ENCODE results near the gene PSPN. TPM values are rescaled to one million over a fixed set of nuclear protein-coding genes. Genes with fewer than 3 reads are reported as not detected.
A peak's percentile ranks its signal among the peaks of the same experiment; 100 is the strongest.

PSPN gene
- total RNA-seq, 1 donor from 2014 or later, result 4.6 TPM

GRCh38 chr19:6421075-6422014, 45.6 kb upstream of the PSPN start:
- H3K4me1 Mint-ChIP-seq (ENCODE audit: unreplicated experiment), result peaks cover 15% of the 10 kb centered on the region
- DNase-seq (ENCODE audit: low spot score), result no peak
- H3K27ac Mint-ChIP-seq (ENCODE audit: unreplicated experiment), result no peak overlapping the region
- H3K27me3 Mint-ChIP-seq (ENCODE audit: unreplicated experiment), result peaks cover 20% of the 10 kb centered on the region
- peak overlapping the region; percentile 69 for H3K4me3 Mint-ChIP-seq (ENCODE audit: unreplicated experiment)
- H3K9me3 Mint-ChIP-seq (ENCODE audit: unreplicated experiment), result peaks cover 6% of the 10 kb centered on the region
- peaks cover 31% of the 10 kb centered on the region for H3K36me3 Mint-ChIP-seq (ENCODE audit: low read depth, unreplicated experiment)
- TF ChIP-seq, protein P1, sequence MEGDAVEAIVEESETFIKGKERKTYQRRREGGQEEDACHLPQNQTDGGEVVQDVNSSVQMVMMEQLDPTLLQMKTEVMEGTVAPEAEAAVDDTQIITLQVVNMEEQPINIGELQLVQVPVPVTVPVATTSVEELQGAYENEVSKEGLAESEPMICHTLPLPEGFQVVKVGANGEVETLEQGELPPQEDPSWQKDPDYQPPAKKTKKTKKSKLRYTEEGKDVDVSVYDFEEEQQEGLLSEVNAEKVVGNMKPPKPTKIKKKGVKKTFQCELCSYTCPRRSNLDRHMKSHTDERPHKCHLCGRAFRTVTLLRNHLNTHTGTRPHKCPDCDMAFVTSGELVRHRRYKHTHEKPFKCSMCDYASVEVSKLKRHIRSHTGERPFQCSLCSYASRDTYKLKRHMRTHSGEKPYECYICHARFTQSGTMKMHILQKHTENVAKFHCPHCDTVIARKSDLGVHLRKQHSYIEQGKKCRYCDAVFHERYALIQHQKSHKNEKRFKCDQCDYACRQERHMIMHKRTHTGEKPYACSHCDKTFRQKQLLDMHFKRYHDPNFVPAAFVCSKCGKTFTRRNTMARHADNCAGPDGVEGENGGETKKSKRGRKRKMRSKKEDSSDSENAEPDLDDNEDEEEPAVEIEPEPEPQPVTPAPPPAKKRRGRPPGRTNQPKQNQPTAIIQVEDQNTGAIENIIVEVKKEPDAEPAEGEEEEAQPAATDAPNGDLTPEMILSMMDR (IDR thresholded peaks at IDR 0.05; ENCODE audit: unreplicated experiment), result no peak

DNA sequence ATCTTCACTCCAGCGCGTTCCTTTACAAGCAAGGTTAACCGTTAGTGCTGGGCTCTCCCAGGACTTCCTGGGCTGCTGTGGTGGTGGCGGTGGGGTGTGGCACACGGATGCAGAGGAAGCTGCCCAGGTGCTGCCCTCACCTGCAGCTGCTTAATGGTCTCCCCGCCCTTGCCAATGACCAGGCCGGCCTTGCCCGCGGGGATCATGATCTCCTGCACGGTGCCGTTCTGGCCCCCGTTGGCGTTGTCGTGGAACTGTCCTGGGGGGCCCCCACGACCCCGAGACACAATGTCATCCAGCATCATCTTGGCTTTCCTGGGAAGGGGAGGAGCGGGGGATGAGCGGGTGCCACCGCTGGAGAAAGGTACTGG, 42.8 kb upstream of the PSPN start:
- peaks cover 31% of the 10 kb centered on the region for H3K36me3 Mint-ChIP-seq (ENCODE audit: low read depth, unreplicated experiment)
- DNase-seq (ENCODE audit: low spot score), result no peak
- H3K27ac Mint-ChIP-seq (ENCODE audit: unreplicated experiment), result no peak overlapping the region
- no peak overlapping the region for H3K4me3 Mint-ChIP-seq (ENCODE audit: unreplicated experiment)
- H3K27me3 Mint-ChIP-seq (ENCODE audit: unreplicated experiment), result peaks cover 13% of the 10 kb centered on the region
- H3K4me1 Mint-ChIP-seq (ENCODE audit: unreplicated experiment), result peaks cover 15% of the 10 kb centered on the region
- no peaks in the 10 kb centered on the region for H3K9me3 Mint-ChIP-seq (ENCODE audit: unreplicated experiment)
- TF ChIP-seq, protein P1 (IDR thresholded peaks at IDR 0.05; ENCODE audit: unreplicated experiment), result no peak

GRCh38 chr19:6417713-6418561, 42.2 kb upstream of the PSPN start:
- Mint-ChIP-seq H3K9me3 (ENCODE audit: unreplicated experiment) (no peaks in the 10 kb centered on the region), H3K4me3 (ENCODE audit: unreplicated experiment) (no peak overlapping the region), H3K27me3 (ENCODE audit: unreplicated experiment) (peaks cover 7% of the 10 kb centered on the region), H3K27ac (ENCODE audit: unreplicated experiment) (no peak overlapping the region), H3K4me1 (ENCODE audit: unreplicated experiment) (peaks cover 10% of the 10 kb centered on the region), H3K36me3 (ENCODE audit: low read depth, unreplicated experiment) (peaks cover 26% of the 10 kb centered on the region)
- DNase-seq (ENCODE audit: low spot score), result peak; percentile 34
- TF ChIP-seq, protein P1 (IDR thresholded peaks at IDR 0.05; ENCODE audit: unreplicated experiment), result no peak

- DNase-seq (ENCODE audit: low spot score), result no peak
- H3K9me3 Mint-ChIP-seq (ENCODE audit: unreplicated experiment), result no peaks in the 10 kb centered on the region
Measured at GRCh38 chr19:6416658-6417405, 41.1 kb upstream of the PSPN start.

More at GRCh38 chr19:6416658-6417405, 41.1 kb upstream of the PSPN start:
- Mint-ChIP-seq H3K4me1 (ENCODE audit: unreplicated experiment) (peaks cover under 1% of the 10 kb centered on the region), H3K27ac (ENCODE audit: unreplicated experiment) (no peak overlapping the region), H3K27me3 (ENCODE audit: unreplicated experiment) (peaks cover 5% of the 10 kb centered on the region), H3K36me3 (ENCODE audit: low read depth, unreplicated experiment) (peaks cover 19% of the 10 kb centered on the region), H3K4me3 (ENCODE audit: unreplicated experiment) (no peak overlapping the region)
- TF ChIP-seq, protein P1 (IDR thresholded peaks at IDR 0.05; ENCODE audit: unreplicated experiment), result no peak
